ENCODE measurements around the gene SERINC4.

Gene SERINC4

GRCh38 chr15:43772624-43773023 is 27.4 kb downstream of the SERINC4 start:
- no peak for TF ChIP-seq ZFP3 (CRISPR knock-in tag; IDR thresholded peaks at IDR 0.05)
- no peak for TF ChIP-seq ARNTL (CRISPR knock-in tag; IDR thresholded peaks at IDR 0.05; ENCODE audit: borderline replicate concordance, low read depth)
- no peak for TF ChIP-seq ZNF70 (CRISPR knock-in tag; IDR thresholded peaks at IDR 0.05)
- TF ChIP-seq ESRRG (CRISPR knock-in tag; IDR thresholded peaks at IDR 0.05) = no peak
- no peak for TF ChIP-seq RARB (CRISPR knock-in tag; IDR thresholded peaks at IDR 0.05)
- TF ChIP-seq, protein P1, sequence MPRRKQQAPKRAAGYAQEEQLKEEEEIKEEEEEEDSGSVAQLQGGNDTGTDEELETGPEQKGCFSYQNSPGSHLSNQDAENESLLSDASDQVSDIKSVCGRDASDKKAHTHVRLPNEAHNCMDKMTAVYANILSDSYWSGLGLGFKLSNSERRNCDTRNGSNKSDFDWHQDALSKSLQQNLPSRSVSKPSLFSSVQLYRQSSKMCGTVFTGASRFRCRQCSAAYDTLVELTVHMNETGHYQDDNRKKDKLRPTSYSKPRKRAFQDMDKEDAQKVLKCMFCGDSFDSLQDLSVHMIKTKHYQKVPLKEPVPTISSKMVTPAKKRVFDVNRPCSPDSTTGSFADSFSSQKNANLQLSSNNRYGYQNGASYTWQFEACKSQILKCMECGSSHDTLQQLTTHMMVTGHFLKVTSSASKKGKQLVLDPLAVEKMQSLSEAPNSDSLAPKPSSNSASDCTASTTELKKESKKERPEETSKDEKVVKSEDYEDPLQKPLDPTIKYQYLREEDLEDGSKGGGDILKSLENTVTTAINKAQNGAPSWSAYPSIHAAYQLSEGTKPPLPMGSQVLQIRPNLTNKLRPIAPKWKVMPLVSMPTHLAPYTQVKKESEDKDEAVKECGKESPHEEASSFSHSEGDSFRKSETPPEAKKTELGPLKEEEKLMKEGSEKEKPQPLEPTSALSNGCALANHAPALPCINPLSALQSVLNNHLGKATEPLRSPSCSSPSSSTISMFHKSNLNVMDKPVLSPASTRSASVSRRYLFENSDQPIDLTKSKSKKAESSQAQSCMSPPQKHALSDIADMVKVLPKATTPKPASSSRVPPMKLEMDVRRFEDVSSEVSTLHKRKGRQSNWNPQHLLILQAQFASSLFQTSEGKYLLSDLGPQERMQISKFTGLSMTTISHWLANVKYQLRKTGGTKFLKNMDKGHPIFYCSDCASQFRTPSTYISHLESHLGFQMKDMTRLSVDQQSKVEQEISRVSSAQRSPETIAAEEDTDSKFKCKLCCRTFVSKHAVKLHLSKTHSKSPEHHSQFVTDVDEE (CRISPR knock-in tag; IDR thresholded peaks at IDR 0.05) = no peak
- TF ChIP-seq OSR1 (CRISPR knock-in tag; IDR thresholded peaks at IDR 0.05) = no peak
- TF ChIP-seq GLIS3 (CRISPR knock-in tag; IDR thresholded peaks at IDR 0.05) = no peak
- TF ChIP-seq ZNF565 (CRISPR knock-in tag; conservative IDR thresholded peaks at IDR 0.05; ENCODE audit: low read depth) = no peak
- no peak for ATAC-seq

- ATAC-seq = no peak
- TF ChIP-seq PPARA (CRISPR knock-in tag; IDR thresholded peaks at IDR 0.05; ENCODE audit: borderline replicate concordance) = no peak
- no peak for TF ChIP-seq SNAI2 (CRISPR knock-in tag; IDR thresholded peaks at IDR 0.05)
- TF ChIP-seq BACH2 (CRISPR knock-in tag; IDR thresholded peaks at IDR 0.05; ENCODE audit: borderline replicate concordance) = no peak
- TF ChIP-seq, protein P2, sequence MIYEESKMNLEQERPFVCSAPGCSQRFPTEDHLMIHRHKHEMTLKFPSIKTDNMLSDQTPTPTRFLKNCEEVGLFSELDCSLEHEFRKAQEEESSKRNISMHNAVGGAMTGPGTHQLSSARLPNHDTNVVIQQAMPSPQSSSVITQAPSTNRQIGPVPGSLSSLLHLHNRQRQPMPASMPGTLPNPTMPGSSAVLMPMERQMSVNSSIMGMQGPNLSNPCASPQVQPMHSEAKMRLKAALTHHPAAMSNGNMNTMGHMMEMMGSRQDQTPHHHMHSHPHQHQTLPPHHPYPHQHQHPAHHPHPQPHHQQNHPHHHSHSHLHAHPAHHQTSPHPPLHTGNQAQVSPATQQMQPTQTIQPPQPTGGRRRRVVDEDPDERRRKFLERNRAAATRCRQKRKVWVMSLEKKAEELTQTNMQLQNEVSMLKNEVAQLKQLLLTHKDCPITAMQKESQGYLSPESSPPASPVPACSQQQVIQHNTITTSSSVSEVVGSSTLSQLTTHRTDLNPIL (CRISPR knock-in tag; IDR thresholded peaks at IDR 0.05; ENCODE audit: low read depth) = no peak
- no peak for TF ChIP-seq ARNTL (CRISPR knock-in tag; IDR thresholded peaks at IDR 0.05; ENCODE audit: borderline replicate concordance, low read depth)
- TF ChIP-seq ZNF8 (CRISPR knock-in tag; IDR thresholded peaks at IDR 0.05) = no peak
- TF ChIP-seq OSR1 (CRISPR knock-in tag; IDR thresholded peaks at IDR 0.05) = no peak
Measured at GRCh38 chr15:43771816-43772215, 28.2 kb downstream of the SERINC4 start.

- peak; percentile 87 for ATAC-seq
- TF ChIP-seq ZFP3 (CRISPR knock-in tag; IDR thresholded peaks at IDR 0.05) = no peak
- TF ChIP-seq RARB (CRISPR knock-in tag; IDR thresholded peaks at IDR 0.05) = no peak
- TF ChIP-seq ZC3H10 (CRISPR knock-in tag; IDR thresholded peaks at IDR 0.05) = no peak
- TF ChIP-seq, protein P1 (CRISPR knock-in tag; IDR thresholded peaks at IDR 0.05) = no peak
- no peak for TF ChIP-seq BACH2 (CRISPR knock-in tag; IDR thresholded peaks at IDR 0.05; ENCODE audit: borderline replicate concordance)
- TF ChIP-seq, protein P3, sequence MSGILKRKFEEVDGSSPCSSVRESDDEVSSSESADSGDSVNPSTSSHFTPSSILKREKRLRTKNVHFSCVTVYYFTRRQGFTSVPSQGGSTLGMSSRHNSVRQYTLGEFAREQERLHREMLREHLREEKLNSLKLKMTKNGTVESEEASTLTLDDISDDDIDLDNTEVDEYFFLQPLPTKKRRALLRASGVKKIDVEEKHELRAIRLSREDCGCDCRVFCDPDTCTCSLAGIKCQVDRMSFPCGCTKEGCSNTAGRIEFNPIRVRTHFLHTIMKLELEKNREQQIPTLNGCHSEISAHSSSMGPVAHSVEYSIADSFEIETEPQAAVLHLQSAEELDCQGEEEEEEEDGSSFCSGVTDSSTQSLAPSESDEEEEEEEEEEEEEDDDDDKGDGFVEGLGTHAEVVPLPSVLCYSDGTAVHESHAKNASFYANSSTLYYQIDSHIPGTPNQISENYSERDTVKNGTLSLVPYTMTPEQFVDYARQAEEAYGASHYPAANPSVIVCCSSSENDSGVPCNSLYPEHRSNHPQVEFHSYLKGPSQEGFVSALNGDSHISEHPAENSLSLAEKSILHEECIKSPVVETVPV (CRISPR knock-in tag; IDR thresholded peaks at IDR 0.05) = no peak
- TF ChIP-seq ESRRG (CRISPR knock-in tag; IDR thresholded peaks at IDR 0.05) = no peak
- no peak for TF ChIP-seq PATZ1 (CRISPR knock-in tag; IDR thresholded peaks at IDR 0.05; ENCODE audit: borderline replicate concordance)
- TF ChIP-seq ZNF8 (CRISPR knock-in tag; IDR thresholded peaks at IDR 0.05) = no peak
- no peak for TF ChIP-seq ISL1 (CRISPR knock-in tag; IDR thresholded peaks at IDR 0.05)
- TF ChIP-seq ZFP30 (CRISPR knock-in tag; IDR thresholded peaks at IDR 0.05) = no peak
- TF ChIP-seq, protein P2 (CRISPR knock-in tag; IDR thresholded peaks at IDR 0.05; ENCODE audit: low read depth) = no peak
- TF ChIP-seq CSDC2 (CRISPR knock-in tag; IDR thresholded peaks at IDR 0.05) = no peak
- no peak for TF ChIP-seq ZNF70 (CRISPR knock-in tag; IDR thresholded peaks at IDR 0.05)
Measured at GRCh38 chr15:43769584-43770228, 30.3 kb downstream of the SERINC4 start.
